Left renal pelvis (tissue), 4 donors: ENCODE results near the gene AMY1B. TPM values are rescaled to one million over a fixed set of nuclear protein-coding genes. Genes with fewer than 3 reads are reported as not detected.

Experiments used
- polyA plus RNA-seq, 4 donors: library from polyadenylated mRNA; unstranded; fragments of 120-200 nt; gene quantifications; one replicate each; pipeline ENCODE4 v1.2.1, GENCODE V29; 2013; ENCODE audit not compliant: insufficient read length in 4 of 4

The AMY1B gene
- polyA plus RNA-seq, 4 donors, result 0.11 to 0.29 TPM; not detected in 2

Other genes with a start within 250 kb of the AMY1B start
- 10 to 100 TPM; 22.7 to 94.4 (median 48.5) TPM for gene RNPC3, start 170.5 kb downstream of the AMY1B start, polyA plus RNA-seq
- 10 to 100 TPM in 3 of 4 donors, 1 to 10 TPM in 1; 8.9 to 61.4 (median 35.1) TPM for gene AMY2B, start 124.6 kb downstream of the AMY1B start, polyA plus RNA-seq
- under 1 TPM in 3 of 4 donors, not detected in 1; 0.10 to 0.47 (median 0.23) TPM for gene AMY2A, start 78.8 kb downstream of the AMY1B start, polyA plus RNA-seq
- under 1 TPM in 1 of 4 donors, not detected in 3; 0.47 TPM for gene AMY1A, start 40.5 kb downstream of the AMY1B start, polyA plus RNA-seq
- not detected for gene AMY1C, start 53.7 kb upstream of the AMY1B start, polyA plus RNA-seq